Measurements from ENCODE around the gene CARNS1. TPM values are rescaled to one million over a fixed set of nuclear protein-coding genes. Genes with fewer than 3 reads are reported as not detected.

The CARNS1 gene
- total and polyA plus RNA-seq, 2 of the 13 experiments (the other 11 are each of a cell fraction or from before 2014, with no cell fraction given), result not detected

GRCh38 chr11:67428052-67429001, 12.8 kb downstream of the CARNS1 start, which contains the start of gene RPS6KB2 (continued):
- peak; percentile 91 for TF ChIP-seq POLR2G (IDR thresholded peaks at IDR 0.05; ENCODE audit: low read depth, low read length)
- no peak; the same call in 1 of the 2 replicates for TF ChIP-seq ZNF263 (CRISPR knock-in tag; IDR thresholded peaks at IDR 0.05)
- peak; percentile 60 for TF ChIP-seq TARDBP (CRISPR knock-in tag; IDR thresholded peaks at IDR 0.05)
- TF ChIP-seq PHF5A (CRISPR knock-in tag; IDR thresholded peaks at IDR 0.05; ENCODE audit: low read depth, unreplicated experiment), result peak; percentile 39
- TF ChIP-seq ZBTB21 (CRISPR knock-in tag; IDR thresholded peaks at IDR 0.05), result peak; percentile 54; the same call in 1 of the 2 replicates
- TF ChIP-seq USF2 (IDR thresholded peaks at IDR 0.05; ENCODE audit: low read depth, low read length), result no peak
- TF ChIP-seq USF2 (CRISPR knock-in tag; IDR thresholded peaks at IDR 0.05; ENCODE audit: borderline replicate concordance), result no peak
- TF ChIP-seq NFKB2 (CRISPR knock-in tag; IDR thresholded peaks at IDR 0.05; ENCODE audit: borderline replicate concordance), result peak; percentile 74; the same call in 1 of the 2 replicates
- 0 out of 2 replicates have a peak, but pooled peaks have one; percentile 6 for TF ChIP-seq ZBTB44 (CRISPR knock-in tag; IDR thresholded peaks at IDR 0.05)
- TF ChIP-seq THAP9 (CRISPR knock-in tag; IDR thresholded peaks at IDR 0.05; ENCODE audit: borderline replicate concordance), result peak; percentile 89; the same call in 1 of the 2 replicates
- TF ChIP-seq DMAP1 (CRISPR knock-in tag; IDR thresholded peaks at IDR 0.05), result peak; percentile 58
- peak; percentile 60; the same call in 1 of the 2 replicates for TF ChIP-seq FOXA3 (CRISPR knock-in tag; IDR thresholded peaks at IDR 0.05)
- TF ChIP-seq HMGXB3 (CRISPR knock-in tag; IDR thresholded peaks at IDR 0.05; ENCODE audit: borderline replicate concordance), result no peak
- TF ChIP-seq ZNF770 (CRISPR knock-in tag; IDR thresholded peaks at IDR 0.05), result no peak
